Lung (tissue), 12 donors: ENCODE measurements around the gene GALNT10. TPM values are rescaled to one million over a fixed set of nuclear protein-coding genes. Genes with fewer than 3 reads are reported as not detected.

Experiments
- ATAC-seq: fragments of 200-7000 bp; cut with Tn5 transposase; one replicate; pipeline ENCODE4 v1.9.1; 2020; ENCODE audit warnings: moderate number of reproducible peaks; ENCODE audit not compliant: insufficient read depth, low FRiP score
- DNase-seq, 3 donors: peaks; one replicate each; pipeline ENCODE4 v3.0.0-alpha.2; 2013 to 2017
- H3K27ac ChIP-seq, 2 donors: one replicate each; pipeline ENCODE4 v1.5.1; 2013; ENCODE audit warnings: mild to moderate bottlenecking in 2 of 2, moderate library complexity in 2 of 2, control low read depth in 1 of 2, inconsistent platforms in 1 of 2, low read depth in 1 of 2, low read length in 1 of 2
- H3K27me3 ChIP-seq, 3 donors: one replicate each; pipeline ENCODE4 v1.5.1; 2013; ENCODE audit warnings: low read length in 2 of 3; ENCODE audit not compliant: control insufficient read depth in 3 of 3, insufficient read depth in 3 of 3
- H3K36me3 ChIP-seq, 4 donors: one replicate each; pipeline ENCODE4 v1.5.1; 2013; ENCODE audit warnings: low read length in 4 of 4, mild to moderate bottlenecking in 1 of 4, moderate library complexity in 1 of 4; ENCODE audit not compliant: control insufficient read depth in 4 of 4, insufficient read depth in 4 of 4
- H3K4me1 ChIP-seq, 5 donors: one replicate each; pipeline ENCODE4 v1.5.1; 2013; ENCODE audit warnings: low read length in 5 of 5, mild to moderate bottlenecking in 2 of 5, moderate library complexity in 1 of 5; ENCODE audit not compliant: control insufficient read depth in 5 of 5, insufficient read depth in 5 of 5
- H3K4me3 ChIP-seq: one replicate; pipeline ENCODE4 v1.5.1; 2013; ENCODE audit warnings: mild to moderate bottlenecking, control low read depth, moderate library complexity
- H3K9ac ChIP-seq, 2 donors: one replicate each; pipeline ENCODE4 v1.5.1; 2013; ENCODE audit warnings: low read length in 2 of 2, control low read depth in 1 of 2; ENCODE audit not compliant: insufficient read depth in 1 of 2
- H3K9me3 ChIP-seq, 4 donors: one replicate each; pipeline ENCODE4 v1.5.1; 2013; ENCODE audit warnings: low read length in 3 of 4, mild to moderate bottlenecking in 1 of 4, moderate library complexity in 1 of 4; ENCODE audit not compliant: control insufficient read depth in 4 of 4, insufficient read depth in 3 of 4
- CTCF ChIP-seq: IDR thresholded peaks from 2 replicates; pipeline ENCODE4 v1.5.1; 2012; ENCODE audit warnings: mild to moderate bottlenecking; ENCODE audit errors: control extremely low read depth, extremely low read depth
- whole genome bisulfite sequencing, 2 donors: extraction: QIAGEN DNeasy Blood & Tissue Kit; methylation state at CpG; one replicate each; pipeline ENCODE4 v1.1.7; 2013; 5-methylcytosine and 5-hydroxymethylcytosine counted together
- polyA plus RNA-seq, 2 donors: library from polyadenylated mRNA; stranded (reverse); fragments of 200-250 nt; gene quantifications; one replicate each; pipeline ENCODE4 v1.2.1, GENCODE V29; 2013
- total RNA-seq, 2 donors: library from RNA; depleted of rRNA in 1 of 2; stranded (reverse); fragments of >200 nt in 1 of 2; gene quantifications; one replicate each; pipeline ENCODE4 v1.2.1, GENCODE V29; 2014 to 2021
- donor health status: control.
- donor health status: control.
- donor health status: Bipolar disorder and iron deficiency.
- donor health status: healthy.
- donor health status: DM: yes; HTN: yes; CAD: no.

The GALNT10 gene
- total and polyA plus RNA-seq, 4 donors = 9.0 to 70.2 (median 22.0) TPM

DNA sequence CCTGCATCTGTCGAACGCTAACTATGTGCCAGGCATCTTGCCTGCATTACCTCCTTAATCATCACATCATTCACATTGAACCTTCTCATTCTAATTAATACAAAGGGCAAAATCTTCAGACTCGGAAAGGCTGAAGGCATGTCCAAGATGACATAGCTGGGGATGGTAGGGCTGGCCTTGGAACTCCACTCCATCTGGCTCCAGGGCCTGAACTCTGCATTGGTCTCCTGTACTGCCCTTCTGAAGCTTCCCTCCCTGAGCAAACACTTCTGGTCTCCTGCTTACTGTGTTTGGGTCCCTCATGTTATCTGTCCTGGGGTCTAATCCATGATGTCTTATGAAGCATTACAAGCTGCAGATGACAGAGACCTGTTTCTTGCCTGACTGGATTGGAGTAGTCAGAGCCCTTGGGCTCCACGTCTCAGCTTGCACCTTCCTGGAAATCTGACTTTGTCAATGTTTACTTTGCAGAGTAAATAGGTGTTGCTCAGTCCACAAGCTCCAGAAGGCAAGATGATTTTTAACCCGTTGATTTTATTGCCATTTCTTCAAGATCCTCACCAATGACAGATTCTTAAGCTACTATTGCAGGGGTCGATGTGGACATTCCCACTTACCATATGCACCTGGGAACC lies 106.1 kb downstream of the GALNT10 start:
- 76 to 91% methylated on average over 6 of the region's 6 CpGs for WGBS, 2 donors
- no peak for TF ChIP-seq CTCF
- peak; percentile 73 for ATAC-seq

DNA sequence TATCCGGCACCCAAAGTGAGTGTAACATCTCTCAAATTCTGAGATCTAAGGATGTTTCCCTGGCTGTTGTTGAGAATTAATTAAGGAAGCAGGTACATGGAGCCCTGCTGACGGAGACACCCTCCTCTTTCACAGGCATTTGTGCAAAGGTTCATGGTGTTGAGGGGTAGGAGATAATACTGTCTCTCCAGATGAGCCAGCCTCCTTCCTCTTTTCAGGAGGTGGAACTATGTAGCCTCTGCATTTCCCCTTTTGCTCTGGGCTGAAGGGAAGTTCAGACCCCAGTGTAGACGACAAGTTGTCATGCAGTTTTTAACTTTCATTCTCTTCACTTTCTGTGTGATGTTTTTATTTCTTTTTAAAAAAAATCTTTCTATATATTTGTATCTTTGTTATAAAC lies 107.5 kb downstream of the GALNT10 start:
- Histone ChIP-seq H3K27me3 (no peaks in the 10 kb centered on the region), H3K36me3 (peaks cover 0 to 12% (median 2%) of the 10 kb centered on the region in 4 donors), H3K9me3 (no peaks in the 10 kb centered on the region), H3K4me3 (no peak overlapping the region), H3K4me1 (peaks cover 0 to 16% (median 0%) of the 10 kb centered on the region in 5 donors), H3K9ac (no peak overlapping the region), H3K27ac (no peak overlapping the region)
- TF ChIP-seq CTCF = no peak
- ATAC-seq (no peak), DNase-seq (no peak)
- WGBS, 2 donors = 47 to 79% methylated on average over 3 of the region's 3 CpGs

More for the DNA sequence above, 106.1 kb downstream of the GALNT10 start:
- Histone ChIP-seq H3K4me1 (peaks cover 0 to 11% (median 1%) of the 10 kb centered on the region in 5 donors), H3K4me3 (no peak overlapping the region), H3K9ac (no peak overlapping the region), H3K27ac (peak overlapping the region in 1 of 2 donors; percentile 52), H3K36me3 (peaks cover 0 to 8% (median 2%) of the 10 kb centered on the region in 4 donors), H3K9me3 (no peaks in the 10 kb centered on the region), H3K27me3 (no peaks in the 10 kb centered on the region)
- DNase-seq = no peak

GRCh38 chr5:154300207-154300883 lies 109.8 kb downstream of the GALNT10 start:
- Histone ChIP-seq H3K27me3 (no peaks in the 10 kb centered on the region), H3K9ac (no peak overlapping the region), H3K27ac (no peak overlapping the region), H3K36me3 (peaks cover 0 to 11% (median 2%) of the 10 kb centered on the region in 4 donors), H3K9me3 (peaks cover 0 to 1% (median 0%) of the 10 kb centered on the region in 4 donors), H3K4me1 (peaks cover 0 to 16% (median 0%) of the 10 kb centered on the region in 5 donors), H3K4me3 (no peak overlapping the region)
- TF ChIP-seq CTCF = no peak
- 95 to 100% methylated on average over 4 of the region's 4 CpGs for WGBS, 2 donors
- no peak for ATAC-seq
- no peak for DNase-seq
